AG04449 (cell line): ENCODE data around the gene BRINP2.

Experiments used
- CTCF ChIA-PET: fragments of 350-600 bp; formaldehyde crosslinking; extraction: SDS; loops from one replicate; lab custom pipeline; 2021; ENCODE audit warnings: antibody characterized with exemption; lab: Yijun Ruan, JAX
- POLR2A ChIA-PET: fragments of 400-600, 350-600 bp; formaldehyde crosslinking; extraction: SDS; loops from one replicate; lab custom pipeline; 2020; ENCODE audit warnings: antibody characterized with exemption, inconsistent platforms; lab: Yijun Ruan, JAX
- DNase-seq: peaks from one replicate; pipeline ENCODE4 v3.0.0-alpha.2; 2010; ENCODE audit warnings: low read depth, low spot score
- H3K4me3 ChIP-seq: 2 replicates; pipeline ENCODE4 v1.5.1; 2011; ENCODE audit warnings: low read depth, mild to moderate bottlenecking, control low read depth, low read length
- CTCF ChIP-seq: IDR thresholded peaks from one replicate; pipeline ENCODE4 v1.5.1; 2011; ENCODE audit warnings: mild to moderate bottlenecking, moderate library complexity, low read length, control low read depth, inconsistent platforms; ENCODE audit not compliant: insufficient read depth; ENCODE audit errors: missing control alignments

The BRINP2 gene

GRCh38 chr1:177186639-177187038 is 15.9 kb downstream of the BRINP2 start:
- no peak for TF ChIP-seq CTCF
- no peak for DNase-seq
- no peak overlapping the region for H3K4me3 ChIP-seq
- ChIA-PET POLR2A (no interaction called here), CTCF (no interaction called here)

DNA sequence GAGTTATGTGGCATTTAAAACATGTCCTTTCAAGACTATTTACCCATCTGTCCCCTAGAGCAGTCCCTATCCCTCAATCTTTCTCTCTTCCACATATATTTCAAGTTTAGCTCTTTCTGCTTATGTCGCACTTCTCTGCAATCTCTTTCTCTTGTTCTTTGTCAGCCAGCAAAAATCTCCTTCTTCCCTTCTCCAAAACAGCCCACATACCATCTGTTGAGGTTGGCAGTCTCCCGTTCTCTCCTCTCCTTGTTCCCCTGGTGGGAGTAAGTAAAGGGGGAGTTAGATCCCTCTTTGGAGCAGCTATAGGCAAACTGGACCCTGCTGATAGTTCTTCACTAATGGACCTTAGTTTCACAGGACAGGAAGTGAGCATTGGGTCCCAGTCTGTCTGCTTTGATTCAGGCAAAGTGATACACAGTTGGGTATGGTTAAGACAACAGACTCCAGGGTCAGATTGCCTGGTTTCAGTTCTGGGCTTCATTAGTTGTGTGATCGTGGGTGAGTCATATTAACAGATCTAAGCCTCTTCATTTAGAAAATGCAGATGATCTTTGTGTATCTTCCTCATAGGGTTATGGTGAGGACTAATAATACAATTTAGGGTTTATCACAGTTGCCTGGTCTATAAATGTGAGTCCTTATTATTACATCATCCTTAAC is 19.7 kb downstream of the BRINP2 start:
- ChIA-PET CTCF (interaction anchor here (0.9 to 1.6 kb wide), 3 partner anchors 8 to 292 kb away, joined by 3 to 8 read pairs (median 4); no protein-coding TSS in a partner anchor), POLR2A (no interaction called here)
- no peak overlapping the region for H3K4me3 ChIP-seq
- DNase-seq, result no peak
- no peak for TF ChIP-seq CTCF

DNA sequence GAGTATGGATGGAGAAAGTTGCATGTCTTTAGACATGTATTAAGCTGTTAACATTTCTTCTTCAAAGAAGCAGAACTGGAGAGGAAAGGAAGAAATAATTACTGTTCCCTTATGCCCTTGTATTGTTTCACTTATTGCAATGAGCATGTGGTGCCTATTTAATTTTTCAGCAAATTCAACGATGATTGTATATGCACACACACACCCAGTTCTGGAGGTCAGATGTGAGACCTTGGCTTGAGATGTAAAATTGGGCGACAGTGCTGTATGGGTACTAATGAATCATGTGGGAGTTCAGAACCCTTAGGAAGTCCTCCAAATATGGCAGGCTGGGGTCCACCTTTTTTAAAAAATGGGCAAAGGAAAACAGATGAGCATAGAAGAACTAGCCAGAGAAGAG is 27.5 kb downstream of the BRINP2 start:
- no peak overlapping the region for H3K4me3 ChIP-seq
- DNase-seq, result no peak
- CTCF ChIA-PET, result no interaction called here
- POLR2A ChIA-PET, result no interaction called here
- TF ChIP-seq CTCF, result no peak

DNA sequence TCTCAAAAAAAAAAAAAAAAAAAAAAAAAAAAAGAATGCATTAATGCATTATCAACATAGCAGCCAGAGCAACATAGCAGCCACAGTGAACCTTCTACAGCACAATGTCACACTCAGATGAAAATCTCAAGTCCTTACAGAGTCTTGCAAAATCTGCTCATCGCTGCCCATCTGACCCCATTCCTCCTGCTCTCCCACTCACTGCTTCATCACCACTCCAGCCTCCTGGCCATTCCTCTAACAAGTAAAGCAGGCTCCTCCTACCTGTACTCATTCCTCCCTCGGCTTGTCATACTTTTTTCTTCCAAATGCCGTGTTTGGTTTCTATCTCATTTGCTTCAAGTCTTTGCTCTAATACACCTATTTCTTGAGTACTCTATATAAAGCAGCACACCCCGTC is 29.5 kb downstream of the BRINP2 start:
- ChIA-PET CTCF (no interaction called here), POLR2A (no interaction called here)
- no peak for DNase-seq
- H3K4me3 ChIP-seq, result no peak overlapping the region
- no peak for TF ChIP-seq CTCF

DNA sequence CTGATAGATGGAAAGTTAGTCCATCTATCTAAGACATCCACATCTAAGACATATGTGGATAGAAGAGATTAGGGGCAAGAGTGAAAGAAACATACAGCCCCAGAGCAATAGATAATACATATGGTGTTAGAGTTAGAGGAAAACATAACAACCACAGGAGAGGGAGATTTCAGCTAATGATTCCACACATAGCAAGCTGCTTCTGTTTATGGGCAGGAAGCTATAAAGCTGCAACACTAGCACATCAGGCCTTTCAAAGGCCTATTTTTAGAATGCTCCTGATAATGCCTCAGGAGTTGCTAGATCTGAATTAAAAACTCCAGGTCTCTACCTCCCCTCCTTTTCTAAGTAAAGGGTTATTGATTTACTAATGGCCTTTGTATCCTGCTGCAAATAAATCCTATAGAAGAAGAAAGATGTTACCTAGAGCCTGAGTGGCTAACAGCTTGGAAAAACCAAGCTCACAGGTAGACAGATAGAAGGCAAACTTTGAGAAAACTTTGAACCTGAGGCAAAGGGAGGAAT is 36.1 kb downstream of the BRINP2 start:
- TF ChIP-seq CTCF, result no peak
- H3K4me3 ChIP-seq, result no peak overlapping the region
- ChIA-PET POLR2A (no interaction called here), CTCF (interaction anchor here (1.2 to 2.4 kb wide), 2 partner anchors 25 to 740 kb away, joined by 3 to 11 read pairs; no protein-coding TSS in a partner anchor)
- DNase-seq, result peak; percentile 44

DNA sequence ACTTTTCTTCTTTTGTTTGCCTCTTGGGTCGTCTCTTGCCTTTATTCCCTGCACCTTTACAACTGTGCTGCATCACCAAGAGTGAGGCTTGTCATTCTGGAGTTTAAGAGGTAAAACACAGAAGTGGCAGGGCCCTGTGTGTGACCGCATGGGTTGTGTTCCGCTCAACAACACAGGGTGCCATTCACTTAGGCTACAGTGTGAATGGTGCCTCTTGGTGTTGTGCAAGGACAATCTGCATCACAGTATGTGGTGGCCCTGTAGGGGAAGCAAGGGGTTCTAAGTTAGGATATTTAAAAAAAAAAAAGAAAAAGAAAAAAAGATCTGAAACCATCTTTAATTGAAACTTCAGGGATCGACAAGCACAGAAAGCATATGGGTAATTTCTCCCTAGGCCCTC is 38.2 kb downstream of the BRINP2 start:
- DNase-seq, result no peak
- H3K4me3 ChIP-seq, result no peak overlapping the region
- no peak for TF ChIP-seq CTCF
- CTCF ChIA-PET, result interaction anchor here (1.5 to 2.1 kb wide), 2 partner anchors 27 to 737 kb away, joined by 3 to 7 read pairs; no protein-coding TSS in a partner anchor
- POLR2A ChIA-PET, result interaction anchor here (1.3 kb wide), 1 partner anchor 27 kb away, joined by 3 read pairs; no protein-coding TSS in a partner anchor
